GM12878 (cell line): ENCODE data around the gene CPSF6. TPM values are rescaled to one million over a fixed set of nuclear protein-coding genes. Genes with fewer than 3 reads are reported as not detected.

Experiments
- ATAC-seq: fragments of 200-7000 bp; cut with Tn5 transposase; 3 replicates; pipeline ENCODE4 v1.9.1; 2020; ENCODE audit warnings: mild to moderate bottlenecking, moderate library complexity
- BruUV-seq: library from RNA; stranded (reverse); fragments of 400-500 nt; replicated peaks from 2 replicates; lab custom pipeline; 2021; lab: Mats Ljungman, UMichigan
- CTCF ChIA-PET: fragments of 300-600 bp; sonication (Branson Sonifier 250); formaldehyde crosslinking; extraction: SDS; loops from one replicate; lab custom pipeline; 2021; ENCODE audit warnings: inconsistent platforms; lab: Yijun Ruan, JAX
- POLR2A ChIA-PET: fragments of 350-600 bp; formaldehyde crosslinking; extraction: SDS; loops from one replicate; lab custom pipeline; 2021; ENCODE audit warnings: inconsistent platforms; lab: Charles Lee
- RAD21 ChIA-PET: fragments of 300-600 bp; sonication (Branson Sonifier 250); formaldehyde crosslinking; loops from one replicate; lab custom pipeline; 2023; ENCODE audit warnings: antibody characterized with exemption; ENCODE audit not compliant: unreplicated experiment; lab: Charles Lee
- SMC1A ChIA-PET: fragments of 300-600 bp; sonication (Branson Sonifier 250); formaldehyde crosslinking; loops from one replicate; lab custom pipeline; 2023; ENCODE audit not compliant: unreplicated experiment, uncharacterized antibody; lab: Charles Lee
- DNase-seq: peaks from one replicate; pipeline ENCODE4 v3.0.0-alpha.2; 2011; ENCODE audit warnings: low read depth, low spot score
- FAIRE-seq: peaks from 3 replicates; lab custom pipeline; 2011; peaks lifted over from hg19 to GRCh38; lab: Jason Lieb, UNC
- H2AFZ ChIP-seq: 2 replicates; pipeline ENCODE4 v1.6.0; 2011; ENCODE audit warnings: low read depth, low read length, control low read depth; ENCODE audit not compliant: control insufficient read depth
- H3K27ac ChIP-seq: 2 replicates; pipeline ENCODE4 v1.5.1; 2011; ENCODE audit warnings: control low read depth; ENCODE audit not compliant: control insufficient read depth, insufficient read depth
- H3K27me3 ChIP-seq, 2 experiments: replicated peaks in 1 of 2; 2 replicates each; pipeline versions ENCODE4 v1.6.0 to v1.6.1; 2011; ENCODE audit warnings: low read length in 1 of 2; ENCODE audit not compliant: control insufficient read depth in 2 of 2, insufficient read depth in 2 of 2
- H3K36me3 ChIP-seq, 2 experiments: 2 replicates each; pipeline ENCODE4 v1.5.1; 2011; ENCODE audit warnings: low read length in 1 of 2; ENCODE audit not compliant: control insufficient read depth in 2 of 2, insufficient read depth in 2 of 2
- H3K4me1 ChIP-seq: 2 replicates; pipeline ENCODE4 v1.6.1; 2011; ENCODE audit warnings: mild to moderate bottlenecking, low read length, moderate library complexity, mixed read lengths; ENCODE audit not compliant: control insufficient read depth, insufficient read depth
- H3K4me2 ChIP-seq: 2 replicates; pipeline ENCODE4 v1.6.0; 2011; ENCODE audit warnings: control low read depth; ENCODE audit not compliant: control insufficient read depth, insufficient read depth
- H3K4me3 ChIP-seq: fragments of 200-600 bp; sonication (generic); 2 replicates; pipeline ENCODE4 v1.5.1; 2016
- H3K79me2 ChIP-seq: 2 replicates; pipeline ENCODE4 v1.6.0; 2011; ENCODE audit warnings: low read length; ENCODE audit not compliant: control insufficient read depth, insufficient read depth
- H3K9ac ChIP-seq: 2 replicates; pipeline ENCODE4 v1.8.0; 2011; ENCODE audit warnings: low read length, control low read depth, mixed read lengths; ENCODE audit not compliant: control insufficient read depth, insufficient read depth
- H3K9me3 ChIP-seq: replicated peaks from 3 replicates; pipeline ENCODE4 v1.5.1; 2011; ENCODE audit warnings: mild to moderate bottlenecking, low read length; ENCODE audit not compliant: control insufficient read depth, insufficient read depth
- H4K20me1 ChIP-seq: 2 replicates; pipeline ENCODE4 v1.6.0; 2011; ENCODE audit not compliant: control insufficient read depth, insufficient read depth
- CHD2 ChIP-seq: IDR thresholded peaks from 2 replicates; pipeline ENCODE4 v1.6.1; 2011; ENCODE audit warnings: low read depth, low read length, improper control_type of control experiment, borderline replicate concordance
- EGR1 ChIP-seq, 2 experiments: IDR thresholded peaks; 1 replicate in 1 of 2; 2 replicates in 1 of 2; pipeline ENCODE4 v1.6.1; 2011 to 2012; ENCODE audit warnings: low read depth in 2 of 2, low read length in 2 of 2, borderline replicate concordance in 1 of 2, mild to moderate bottlenecking in 1 of 2, moderate library complexity in 1 of 2
- HSF1 ChIP-seq: fragments of 150-350 bp; IDR thresholded peaks from 2 replicates; pipeline ENCODE4 v1.6.1; 2014; ENCODE audit warnings: mild to moderate bottlenecking, low read depth, low read length
- MEF2A ChIP-seq: IDR thresholded peaks from 2 replicates; pipeline ENCODE4 v1.6.1; 2011; ENCODE audit warnings: low read depth, mild to moderate bottlenecking, low read length, moderate library complexity; ENCODE audit not compliant: insufficient read depth
- PAX5 ChIP-seq: IDR thresholded peaks from 2 replicates; pipeline ENCODE4 v1.6.1; 2011; ENCODE audit warnings: low read depth, low read length, borderline replicate concordance
- PBX3 ChIP-seq: IDR thresholded peaks from 2 replicates; pipeline ENCODE4 v1.6.1; 2011; ENCODE audit warnings: mild to moderate bottlenecking, low read depth, low read length, moderate library complexity; ENCODE audit not compliant: insufficient replicate concordance
- USF1 ChIP-seq: IDR thresholded peaks from 2 replicates; pipeline ENCODE4 v1.6.1; 2011; ENCODE audit warnings: borderline replicate concordance, low read depth, mild to moderate bottlenecking, moderate library complexity, mixed read lengths, low read length; ENCODE audit not compliant: insufficient read depth; ENCODE audit errors: extremely low read length
- ZBTB40 ChIP-seq: fragments of 450-650 bp; IDR thresholded peaks from 2 replicates; pipeline ENCODE4 v1.6.1; 2016; ENCODE audit warnings: mild to moderate bottlenecking, moderate library complexity, borderline replicate concordance
- ZNF217 ChIP-seq: fragments of 450-650 bp; IDR thresholded peaks from 2 replicates; pipeline ENCODE4 v1.6.1; 2017; ENCODE audit warnings: antibody characterized with exemption, mild to moderate bottlenecking
- ZNF687 ChIP-seq: fragments of 450-650 bp; IDR thresholded peaks from 2 replicates; pipeline ENCODE4 v1.6.1; 2017; ENCODE audit warnings: mild to moderate bottlenecking, moderate library complexity
- WGBS: methylation state at CpG from one replicate; pipeline ENCODE4 v1.1.6; 2016; ENCODE audit warnings: low lambda C conversion rate; ENCODE audit not compliant: insufficient replicate concordance, insufficient coverage; ENCODE audit errors: missing lambda C conversion rate; 5-methylcytosine and 5-hydroxymethylcytosine counted together
- in situ Hi-C: fragments of 300-500 bp; cut with MboI; formaldehyde crosslinking; loops from 9 replicates; pipeline ENCODE4 v1.14.3; 2018; ENCODE audit warnings: mixed read lengths
- intact Hi-C: fragments of 100-400 bp; cut with micrococcal nuclease; formaldehyde crosslinking; loops from one replicate; pipeline ENCODE4 v1.14.2; 2022; ENCODE audit not compliant: unreplicated experiment
- polyA plus RNA-seq, 11 experiments: library from polyadenylated mRNA; depleted of rRNA in 4 of 11; unstranded in 6 of 11; stranded (reverse) in 5 of 11; fragments of >200 nt; fragmentation: Nextera tagmentation in 4 of 11; fragmentation: Illumina TruSeq in 1 of 11; extraction: Ambion mirVana in 4 of 11; extraction: Trizol in 1 of 11; gene quantifications; 1 replicate in 1 of 11; 2 replicates in 10 of 11; pipeline versions ENCODE4 v1.2.1 to v1.2.3, GENCODE V29; 2011 to 2016; ENCODE audit warnings: inconsistent platforms in 2 of 11, missing spikeins in 2 of 11, low read depth in 1 of 11
- total RNA-seq, 4 experiments: library from RNA; depleted of rRNA in 3 of 4; stranded (reverse); fragments of >200 nt in 3 of 4; fragmentation: Illumina TruSeq in 1 of 4; extraction: Trizol in 1 of 4; gene quantifications; 2 replicates each; pipeline versions ENCODE4 v1.2.1 to v1.2.3, GENCODE V29; 2013 to 2021

Gene CPSF6
- total and polyA plus RNA-seq, 10 of the 15 experiments (the other 5 are each of a cell fraction or from before 2014, with no cell fraction given) = 40.9 to 150 (median 79.1) TPM

GRCh38 chr12:69298947-69299346 is 59.6 kb downstream of the CPSF6 start (continued):
- no peak for TF ChIP-seq PBX3
- no peak for TF ChIP-seq MEF2A

- Histone ChIP-seq H3K27ac (no peak overlapping the region), H3K36me3 (no peaks in the 10 kb centered on the region), H4K20me1 (no peaks in the 10 kb centered on the region), H3K79me2 (no peaks in the 10 kb centered on the region), H3K4me2 (no peak overlapping the region), H3K4me3 (no peak overlapping the region), H3K4me1 (no peaks in the 10 kb centered on the region), H3K9ac (no peak overlapping the region), H2AFZ (no peak overlapping the region), H3K27me3 (no peaks in the 10 kb centered on the region), H3K9me3 (no peaks in the 10 kb centered on the region)
- RAD21 ChIA-PET = no interaction called here
- CTCF ChIA-PET = no interaction called here
- DNase-seq (no peak), ATAC-seq (no peak), FAIRE-seq (no peak)
- 71% methylated on average over 1 of the region's 1 CpG for WGBS
- no TSS peak for BruUV-seq
- in situ Hi-C loops (no loop called here), intact Hi-C loops (no loop called here)
- POLR2A ChIA-PET = no interaction called here
- SMC1A ChIA-PET = no interaction called here
- TF ChIP-seq ZNF217 (no peak), ZNF687 (no peak), EGR1 (IDR thresholded peaks at IDR 0.05; ENCODE audit: borderline replicate concordance in 1 of 2, low read depth in 2 of 2, low read length in 2 of 2) (no peak), HSF1 (no peak), PAX5 (no peak), CHD2 (no peak), ZBTB40 (no peak), USF1 (no peak)
Observed at GRCh38 chr12:69304284-69304683, 64.9 kb downstream of the CPSF6 start.
